SU-DHL-6 (cell line): Measurements from ENCODE around the gene MOV10L1.
"Not testable (repeated sequence)": the region's sequence is repeated elsewhere in the genome, so short reads cannot be mapped to it uniquely, and the experiment has no call there.

Experiments used
- CTCF ChIP-seq: fragments of 200-600 bp; sonication (generic); IDR thresholded peaks from one replicate; pipeline ENCODE4 v1.5.1; 2017; ENCODE audit warnings: antibody characterized with exemption, mild to moderate bottlenecking, low read length, moderate library complexity; ENCODE audit not compliant: insufficient read depth, poor library complexity, severe bottlenecking
- EZH2phosphoT487 ChIP-seq: fragments of 200-600 bp; sonication (generic), shearing (Covaris generic); conservative IDR thresholded peaks from 2 replicates; pipeline ENCODE4 v1.6.1; 2018; ENCODE audit warnings: mild to moderate bottlenecking, antibody characterized with exemption, low read length, moderate library complexity, mixed read lengths

- TF ChIP-seq EZH2phosphoT487, CTCF: not testable (repeated sequence)
Observed at GRCh38 chr22:50086975-50087374, 2.8 kb upstream of the MOV10L1 start.
